ENCODE data around the gene FGF6.

Gene FGF6

GRCh38 chr12:4432878-4433744, 12.5 kb downstream of the FGF6 start:
- no peak for DNase-seq (ENCODE audit: low read depth)
- no peak for TF ChIP-seq CTCF (IDR thresholded peaks at IDR 0.05; ENCODE audit: control insufficient read depth, extremely low read depth, insufficient read depth)
- H3K4me3 ChIP-seq (ENCODE audit: low read depth, low read length): no peak overlapping the region

- no peak overlapping the region for H3K4me3 ChIP-seq (ENCODE audit: low read depth, low read length)
- DNase-seq (ENCODE audit: low read depth): no peak
- no peak for TF ChIP-seq CTCF (IDR thresholded peaks at IDR 0.05; ENCODE audit: control insufficient read depth, extremely low read depth, insufficient read depth)
Observed at GRCh38 chr12:4431866-4432265, 13.7 kb downstream of the FGF6 start.

- H3K4me3 ChIP-seq (ENCODE audit: low read depth, low read length): no peak overlapping the region
- TF ChIP-seq CTCF (IDR thresholded peaks at IDR 0.05; ENCODE audit: control insufficient read depth, extremely low read depth, insufficient read depth): no peak
- DNase-seq (ENCODE audit: low read depth): no peak
Observed at GRCh38 chr12:4431436-4431835, 14.2 kb downstream of the FGF6 start.

DNA sequence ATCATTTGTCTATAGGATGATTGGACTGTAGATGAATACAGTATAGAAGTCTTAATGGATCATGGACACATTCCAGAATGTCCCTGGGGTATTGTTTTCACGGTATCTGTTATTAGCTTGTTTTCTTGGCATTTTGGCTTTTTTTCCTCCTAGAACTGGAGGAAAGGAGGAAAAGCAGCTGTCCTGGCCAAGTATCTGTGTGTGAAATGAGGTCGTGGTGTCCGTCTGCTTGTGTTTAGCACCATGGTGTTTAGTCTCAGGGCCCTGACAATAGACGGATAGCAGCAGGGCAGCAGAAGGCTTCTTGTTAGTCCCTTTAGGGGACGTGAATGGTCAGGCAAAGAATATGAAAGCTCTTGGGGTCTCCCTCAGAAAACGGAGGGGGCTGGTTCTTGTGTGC, 21.2 kb downstream of the FGF6 start:
- no peak overlapping the region for H3K4me3 ChIP-seq (ENCODE audit: low read depth, low read length)
- DNase-seq (ENCODE audit: low read depth): no peak
- no peak for TF ChIP-seq CTCF (IDR thresholded peaks at IDR 0.05; ENCODE audit: control insufficient read depth, extremely low read depth, insufficient read depth)

DNA sequence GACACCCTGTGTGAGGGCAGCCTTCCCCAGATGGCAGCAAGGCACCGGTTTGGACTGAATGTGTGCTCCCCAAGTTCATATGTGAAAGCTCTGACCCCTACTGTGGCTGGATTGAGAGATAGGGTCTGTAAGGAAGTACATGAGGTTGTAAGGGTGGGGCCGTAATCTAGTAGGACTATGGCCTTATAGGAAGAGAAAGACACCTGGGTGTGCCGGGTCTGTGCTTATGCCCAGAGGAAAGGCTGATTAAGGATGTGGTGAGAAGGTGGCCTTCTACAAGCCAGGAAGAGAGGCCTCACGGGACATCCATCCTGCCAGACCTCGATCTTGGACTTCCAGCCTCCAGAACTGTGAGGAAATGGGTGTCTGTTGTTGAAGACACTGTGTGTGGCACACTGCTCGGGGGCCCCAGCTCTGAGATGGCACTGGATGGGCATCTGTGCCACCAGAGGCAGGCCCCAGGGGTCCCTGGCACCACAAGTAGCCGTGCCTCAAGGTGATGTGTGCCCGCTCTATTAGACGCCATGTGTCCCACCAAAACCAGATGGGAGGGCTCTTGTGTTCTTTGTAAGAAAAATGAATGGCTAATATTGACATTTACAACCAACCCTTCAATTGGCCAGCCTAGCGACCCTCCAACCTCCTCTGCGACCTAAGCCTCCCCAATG, 22.0 kb downstream of the FGF6 start:
- DNase-seq (ENCODE audit: low read depth): no peak

GRCh38 chr12:4422985-4423384, 22.6 kb downstream of the FGF6 start:
- no peak overlapping the region for H3K4me3 ChIP-seq (ENCODE audit: low read depth, low read length)
- DNase-seq (ENCODE audit: low read depth): no peak
- TF ChIP-seq CTCF (IDR thresholded peaks at IDR 0.05; ENCODE audit: control insufficient read depth, extremely low read depth, insufficient read depth): no peak

More for the DNA sequence above, 22.0 kb downstream of the FGF6 start:
- no peak for TF ChIP-seq CTCF (IDR thresholded peaks at IDR 0.05; ENCODE audit: control insufficient read depth, extremely low read depth, insufficient read depth)
- no peak overlapping the region for H3K4me3 ChIP-seq (ENCODE audit: low read depth, low read length)

Data from LNCaP clone FGC (cell line).